ENCODE results near the gene PLD4. TPM values are rescaled to one million over a fixed set of nuclear protein-coding genes. Genes with fewer than 3 reads are reported as not detected.

PLD4 gene
- polyA plus RNA-seq, 3 donors, result 12.2 to 15.5 (median 15.1) TPM

GRCh38 chr14:104970231-104971068 lies 45.8 kb downstream of the PLD4 start:
- Mint-ChIP-seq H3K36me3 (no peaks in the 10 kb centered on the region), H3K27ac (no peak overlapping the region), H3K9me3 (no peaks in the 10 kb centered on the region), H3K27me3 (ENCODE audit: low read depth in 3 of 3) (peaks cover 20 to 35% (median 31%) of the 10 kb centered on the region in 3 donors), H3K4me3 (no peak overlapping the region), H3K4me1 (peaks cover 4% of the 10 kb centered on the region)
- H3K4me3 ChIP-seq (replicated peaks in 1 of 3; ENCODE audit: low read depth in 2 of 3, low read length in 3 of 3), result no peak overlapping the region
- no peak for DNase-seq
- TF ChIP-seq CTCF (IDR thresholded peaks at IDR 0.05), result no peak
- intact Hi-C loops (cut with micrococcal nuclease), result loop anchor here in 1 of 2 donors (5.0 kb wide), 1 partner anchor 117 kb away; no protein-coding TSS in a partner anchor
- no peak overlapping the region for H3K9ac ChIP-seq (ENCODE audit: insufficient read depth, low read length, poor library complexity, severe bottlenecking)
- H3K27me3 ChIP-seq (ENCODE audit: control insufficient read depth in 2 of 2, insufficient read depth in 2 of 2, low read length in 2 of 2), result peaks cover 2 to 23% of the 10 kb centered on the region in 2 donors
- no peaks in the 10 kb centered on the region for H4K20me1 ChIP-seq (ENCODE audit: insufficient read depth, low read length)
- 93% methylated on average over 19 of the region's 19 CpGs for WGBS (ENCODE audit: insufficient coverage)
- H3K27ac ChIP-seq (ENCODE audit: low read depth in 1 of 2, low read length in 2 of 2), result no peak overlapping the region
- H3K4me1 ChIP-seq (ENCODE audit: control insufficient read depth in 1 of 2, insufficient read depth in 2 of 2, low read length in 2 of 2), result no peaks in the 10 kb centered on the region
- H2AFZ ChIP-seq (ENCODE audit: insufficient read depth, low read depth, low read length, poor library complexity, severe bottlenecking), result no peak overlapping the region
- H3K79me2 ChIP-seq (ENCODE audit: insufficient read depth, low read length), result no peaks in the 10 kb centered on the region
- no peaks in the 10 kb centered on the region for H3K36me3 ChIP-seq (replicated peaks in 1 of 2; ENCODE audit: control insufficient read depth in 1 of 2, insufficient read depth in 2 of 2, low read length in 2 of 2)
- no peaks in the 10 kb centered on the region for H3K9me3 ChIP-seq (replicated peaks in 1 of 2; ENCODE audit: control insufficient read depth in 1 of 2, insufficient read depth in 1 of 2, low read length in 2 of 2)
- H3K4me2 ChIP-seq (replicated peaks; ENCODE audit: extremely low read depth, low read length, poor library complexity, severe bottlenecking), result no peak overlapping the region

- no peak for TF ChIP-seq CTCF (IDR thresholded peaks at IDR 0.05)
- no peaks in the 10 kb centered on the region for H3K79me2 ChIP-seq (ENCODE audit: insufficient read depth, low read length)
- H2AFZ ChIP-seq (ENCODE audit: insufficient read depth, low read depth, low read length, poor library complexity, severe bottlenecking), result no peak overlapping the region
- Mint-ChIP-seq H3K27ac (no peak overlapping the region), H3K27me3 (ENCODE audit: low read depth in 3 of 3) (peaks cover 27 to 37% (median 33%) of the 10 kb centered on the region in 3 donors), H3K9me3 (peaks cover 0 to 4% (median 0%) of the 10 kb centered on the region in 7 donors), H3K36me3 (peaks cover 0 to 1% of the 10 kb centered on the region in 2 donors), H3K4me1 (peaks cover 10% of the 10 kb centered on the region), H3K4me3 (no peak overlapping the region)
- H3K4me1 ChIP-seq (ENCODE audit: control insufficient read depth in 1 of 2, insufficient read depth in 2 of 2, low read length in 2 of 2), result peaks cover 0 to 9% of the 10 kb centered on the region in 2 donors
- peaks cover 2 to 27% of the 10 kb centered on the region in 2 donors for H3K27me3 ChIP-seq (ENCODE audit: control insufficient read depth in 2 of 2, insufficient read depth in 2 of 2, low read length in 2 of 2)
- H3K9ac ChIP-seq (ENCODE audit: insufficient read depth, low read length, poor library complexity, severe bottlenecking), result no peak overlapping the region
- no peaks in the 10 kb centered on the region for H3K36me3 ChIP-seq (replicated peaks in 1 of 2; ENCODE audit: control insufficient read depth in 1 of 2, insufficient read depth in 2 of 2, low read length in 2 of 2)
- no peak for DNase-seq
- H4K20me1 ChIP-seq (ENCODE audit: insufficient read depth, low read length), result no peaks in the 10 kb centered on the region
- H3K4me2 ChIP-seq (replicated peaks; ENCODE audit: extremely low read depth, low read length, poor library complexity, severe bottlenecking), result no peak overlapping the region
- H3K4me3 ChIP-seq (replicated peaks in 1 of 3; ENCODE audit: low read depth in 2 of 3, low read length in 3 of 3), result no peak overlapping the region
- intact Hi-C loops (cut with micrococcal nuclease), result loop anchor here in 1 of 2 donors (5.0 kb wide), 1 partner anchor 116 kb away; no protein-coding TSS in a partner anchor
- 94% methylated on average over 12 of the region's 12 CpGs for WGBS (ENCODE audit: insufficient coverage)
- no peak overlapping the region for H3K27ac ChIP-seq (ENCODE audit: low read depth in 1 of 2, low read length in 2 of 2)
- no peaks in the 10 kb centered on the region for H3K9me3 ChIP-seq (replicated peaks in 1 of 2; ENCODE audit: control insufficient read depth in 1 of 2, insufficient read depth in 1 of 2, low read length in 2 of 2)
Measured at GRCh38 chr14:104971447-104972240, 47.0 kb downstream of the PLD4 start.
